Measurements from ENCODE around the gene RASA4B. TPM values are rescaled to one million over a fixed set of nuclear protein-coding genes. Genes with fewer than 3 reads are reported as not detected.

Gene RASA4B
- total and polyA plus RNA-seq, 9 of the 15 experiments (the other 6 are each of a cell fraction or from before 2014, with no cell fraction given) = 0.01 to 2.9 (median 1.5) TPM; not detected in 1

GRCh38 chr7:102439963-102440795 is 77.4 kb downstream of the RASA4B start (continued):
- no peak for TF ChIP-seq BCLAF1 (IDR thresholded peaks at IDR 0.05; ENCODE audit: borderline replicate concordance in 1 of 2, control insufficient read depth in 1 of 2, low read depth in 2 of 2, low read length in 1 of 2)
- no peak for TF ChIP-seq HDGF (IDR thresholded peaks at IDR 0.05)
- TF ChIP-seq MYBL2 (IDR thresholded peaks at IDR 0.05; ENCODE audit: low read depth) = no peak
- no peak for TF ChIP-seq MYBL2 (CRISPR knock-in tag; IDR thresholded peaks at IDR 0.05; ENCODE audit: borderline replicate concordance)
- TF ChIP-seq THRB (CRISPR knock-in tag; conservative IDR thresholded peaks at IDR 0.05) = 0 out of 2 replicates have a peak, but pooled peaks have one; percentile 34
- TF ChIP-seq NCOR1 (IDR thresholded peaks at IDR 0.05) = no peak
- no peak for TF ChIP-seq ZNF140 (CRISPR knock-in tag; IDR thresholded peaks at IDR 0.05)
- no peak for TF ChIP-seq SMARCC2 (IDR thresholded peaks at IDR 0.05; ENCODE audit: low read depth)
- no peak for TF ChIP-seq CTCFL (IDR thresholded peaks at IDR 0.05; ENCODE audit: borderline replicate concordance, insufficient read depth, low read depth, low read length, poor library complexity, severe bottlenecking)
- TF ChIP-seq PHF21A (IDR thresholded peaks at IDR 0.05; ENCODE audit: borderline replicate concordance, low read depth) = peak; percentile 63; the same call in 1 of the 2 replicates
- no peak for TF ChIP-seq HINFP (tag; conservative IDR thresholded peaks at IDR 0.05; ENCODE audit: low read depth)
- TF ChIP-seq NFRKB (IDR thresholded peaks at IDR 0.05; ENCODE audit: low read depth) = no peak
- TF ChIP-seq RAD51 (IDR thresholded peaks at IDR 0.05; ENCODE audit: borderline replicate concordance, low read depth) = no peak
- no peak for TF ChIP-seq CBX8 (IDR thresholded peaks at IDR 0.05; ENCODE audit: borderline replicate concordance, extremely low read depth, low read depth, low read length, poor library complexity, severe bottlenecking)
- TF ChIP-seq BRCA1 (IDR thresholded peaks at IDR 0.05) = no peak
- no peak for TF ChIP-seq BRCA1 (CRISPR knock-in tag; IDR thresholded peaks at IDR 0.05)
- no peak for TF ChIP-seq PHF20 (IDR thresholded peaks at IDR 0.05; ENCODE audit: partially characterized antibody)
- peak; percentile 48; the same call in 1 of the 2 replicates for TF ChIP-seq ATF7 (IDR thresholded peaks at IDR 0.05)
- peak; percentile 54 for TF ChIP-seq MEIS2 (IDR thresholded peaks at IDR 0.05; ENCODE audit: partially characterized antibody)
